Heart left ventricle (tissue), 16 donors: Measurements from ENCODE around the gene UPP2. TPM values are rescaled to one million over a fixed set of nuclear protein-coding genes. Genes with fewer than 3 reads are reported as not detected.

ENCODE experiments used
- ATAC-seq, 4 donors: fragments of 200-7000 bp; cut with Tn5 transposase; one replicate each; pipeline ENCODE4 v1.9.1; 2020 to 2022; ENCODE audit warnings: moderate library complexity in 4 of 4, mild to moderate bottlenecking in 3 of 4, moderate number of reproducible peaks in 1 of 4
- DNase-seq, 5 donors: peaks; one replicate each; pipeline ENCODE4 v3.0.0-alpha.2; 2020
- H3K27ac ChIP-seq, 12 donors: fragments of 200-600 bp; sonication (generic) in 4 of 12; one replicate each; pipeline versions ENCODE4 v1.5.0 to v1.8.0; 2016 to 2022; ENCODE audit warnings: mild to moderate bottlenecking in 2 of 12
- H3K27me3 ChIP-seq, 9 donors: fragments of 200-600 bp; sonication (generic) in 2 of 9; one replicate each; pipeline versions ENCODE4 v1.5.1 to v1.8.0; 2016 to 2022; ENCODE audit warnings: mild to moderate bottlenecking in 3 of 9
- H3K36me3 ChIP-seq, 9 donors: fragments of 200-600 bp; sonication (generic) in 2 of 9; one replicate each; pipeline versions ENCODE4 v1.5.0 to v1.8.0; 2018 to 2022; ENCODE audit warnings: mild to moderate bottlenecking in 2 of 9
- H3K4me1 ChIP-seq, 12 donors: fragments of 200-600 bp; sonication (generic) in 4 of 12; one replicate each; pipeline versions ENCODE4 v1.5.0 to v1.8.0; 2016 to 2022; ENCODE audit warnings: mild to moderate bottlenecking in 3 of 12
- H3K4me3 ChIP-seq, 12 donors: fragments of 200-600 bp; sonication (generic) in 4 of 12; one replicate each; pipeline versions ENCODE4 v1.5.0 to v1.8.0; 2017 to 2022; ENCODE audit warnings: mild to moderate bottlenecking in 9 of 12, moderate library complexity in 4 of 12
- H3K9me3 ChIP-seq, 12 donors: fragments of 200-600 bp; sonication (generic) in 4 of 12; one replicate each; pipeline versions ENCODE4 v1.5.0 to v1.8.0; 2016 to 2022; ENCODE audit warnings: mild to moderate bottlenecking in 1 of 12
- POLR2A ChIP-seq, 2 donors: fragments of 450-650 bp; IDR thresholded peaks; one replicate each; pipeline ENCODE4 v1.6.1; 2017; ENCODE audit warnings: antibody characterized with exemption in 2 of 2, mild to moderate bottlenecking in 2 of 2, moderate library complexity in 2 of 2
- WGBS, 4 donors: extraction: QIAGEN DNeasy Blood & Tissue Kit in 2 of 4; methylation state at CpG; one replicate each; pipeline versions ENCODE4 v1.1.5 to v1.1.7; 2013 to 2018; 5-methylcytosine and 5-hydroxymethylcytosine counted together
- intact Hi-C, 10 donors: fragments of 100-400 bp; cut with DNase I; formaldehyde crosslinking; loops; one replicate each; pipeline versions ENCODE4 v1.11.1 to v1.14.2; 2022
- polyA plus RNA-seq, 2 donors: library from polyadenylated mRNA; stranded (reverse); fragments of 200-250 nt; gene quantifications; one replicate each; pipeline ENCODE4 v1.2.3, GENCODE V29; 2013
- total RNA-seq, 9 donors: library from RNA; depleted of rRNA in 2 of 9; stranded (reverse); fragments of >200 nt in 2 of 9; fragmentation: NEBNext Ultra II Directional in 3 of 9; extraction: Animal tissue kit (Norgen Biotek cat#: 25700) in 3 of 9; gene quantifications; one replicate each; pipeline versions ENCODE4 v1.1.0 to v1.2.4, GENCODE V29; 2016 to 2023
- TF ChIP-seq, protein P1 (sequence below), 12 donors: fragments of 200-600 bp; sonication (generic) in 4 of 12; IDR thresholded peaks; one replicate each; pipeline versions ENCODE4 v1.5.0 to v1.8.0; 2018 to 2022; ENCODE audit warnings: antibody characterized with exemption in 12 of 12, mild to moderate bottlenecking in 5 of 12
- donor health status: ischemic (EF 13 %, LVEDD 7.1; RV severe dilation, severe dysfunction).
- donor health status: healthy with polysubstance abuse.
- donor health status: DM: no; HTN: yes; CAD: no.
- donor health status: DM: no; HTN: no; CAD: no.
- donor health status: ischemic (EF 25% LVEDD 6.9; RV normal size, moderate dysfunction).
- donor health status: ischemic (EF 25% LVEDD 5.7; RV mildly dilated, moderate dysfunction).
- donor health status: healthy.
- donor health status: DM: yes; HTN: yes; CAD: no.
- donor health status: ischemic (EF 35%, LVEDD 5.7; RV mildly dilated, moderate dysfunction).
- donor health status: nonischemic (EF 11% LVEDD 7.7; RV severe dilation, severe dysfunction).
- donor health status: DM: yes; HTN: yes; CAD: no.
- donor health status: PGD.
- donor health status: ischemic (EF 29% LVEDD 5.4; RV normal size, mild dysfunction).
- donor health status: nonischemic (EF 23%, LVEDD 6.1; RV moderate dilation, normal function).

UPP2 gene
- total and polyA plus RNA-seq, 11 donors: not detected

- DNase-seq (no peak), ATAC-seq (no peak)
- 78 to 93% (median 82%) methylated on average over 4 of the region's 4 CpGs for WGBS, 4 donors
- intact Hi-C loops: no loop called here
- Histone ChIP-seq H3K27ac (no peak overlapping the region), H3K27me3 (no peaks in the 10 kb centered on the region), H3K4me1 (no peaks in the 10 kb centered on the region), H3K9me3 (peaks cover 0 to 3% (median 0%) of the 10 kb centered on the region in 12 donors), H3K4me3 (no peak overlapping the region), H3K36me3 (no peaks in the 10 kb centered on the region)
- TF ChIP-seq, protein P1, sequence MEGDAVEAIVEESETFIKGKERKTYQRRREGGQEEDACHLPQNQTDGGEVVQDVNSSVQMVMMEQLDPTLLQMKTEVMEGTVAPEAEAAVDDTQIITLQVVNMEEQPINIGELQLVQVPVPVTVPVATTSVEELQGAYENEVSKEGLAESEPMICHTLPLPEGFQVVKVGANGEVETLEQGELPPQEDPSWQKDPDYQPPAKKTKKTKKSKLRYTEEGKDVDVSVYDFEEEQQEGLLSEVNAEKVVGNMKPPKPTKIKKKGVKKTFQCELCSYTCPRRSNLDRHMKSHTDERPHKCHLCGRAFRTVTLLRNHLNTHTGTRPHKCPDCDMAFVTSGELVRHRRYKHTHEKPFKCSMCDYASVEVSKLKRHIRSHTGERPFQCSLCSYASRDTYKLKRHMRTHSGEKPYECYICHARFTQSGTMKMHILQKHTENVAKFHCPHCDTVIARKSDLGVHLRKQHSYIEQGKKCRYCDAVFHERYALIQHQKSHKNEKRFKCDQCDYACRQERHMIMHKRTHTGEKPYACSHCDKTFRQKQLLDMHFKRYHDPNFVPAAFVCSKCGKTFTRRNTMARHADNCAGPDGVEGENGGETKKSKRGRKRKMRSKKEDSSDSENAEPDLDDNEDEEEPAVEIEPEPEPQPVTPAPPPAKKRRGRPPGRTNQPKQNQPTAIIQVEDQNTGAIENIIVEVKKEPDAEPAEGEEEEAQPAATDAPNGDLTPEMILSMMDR (IDR thresholded peaks at IDR 0.05): no peak
- no peak for TF ChIP-seq POLR2A (IDR thresholded peaks at IDR 0.05)
Measured at GRCh38 chr2:158113741-158114295, 12.1 kb downstream of the UPP2 start.

GRCh38 chr2:158114516-158114915, 12.8 kb downstream of the UPP2 start:
- H3K36me3 ChIP-seq: no peaks in the 10 kb centered on the region
- intact Hi-C loops: no loop called here
- ATAC-seq (no peak), DNase-seq (no peak)
- no peaks in the 10 kb centered on the region for H3K27me3 ChIP-seq
- WGBS, 4 donors: 45 to 86% (median 65%) methylated on average over 2 of the region's 2 CpGs
- no peak overlapping the region for H3K27ac ChIP-seq
- H3K4me3 ChIP-seq: no peak overlapping the region
- TF ChIP-seq POLR2A (IDR thresholded peaks at IDR 0.05): no peak
- TF ChIP-seq, protein P1 (IDR thresholded peaks at IDR 0.05): no peak
- H3K4me1 ChIP-seq: no peaks in the 10 kb centered on the region
- H3K9me3 ChIP-seq: peaks cover 0 to 3% (median 0%) of the 10 kb centered on the region in 12 donors

DNA sequence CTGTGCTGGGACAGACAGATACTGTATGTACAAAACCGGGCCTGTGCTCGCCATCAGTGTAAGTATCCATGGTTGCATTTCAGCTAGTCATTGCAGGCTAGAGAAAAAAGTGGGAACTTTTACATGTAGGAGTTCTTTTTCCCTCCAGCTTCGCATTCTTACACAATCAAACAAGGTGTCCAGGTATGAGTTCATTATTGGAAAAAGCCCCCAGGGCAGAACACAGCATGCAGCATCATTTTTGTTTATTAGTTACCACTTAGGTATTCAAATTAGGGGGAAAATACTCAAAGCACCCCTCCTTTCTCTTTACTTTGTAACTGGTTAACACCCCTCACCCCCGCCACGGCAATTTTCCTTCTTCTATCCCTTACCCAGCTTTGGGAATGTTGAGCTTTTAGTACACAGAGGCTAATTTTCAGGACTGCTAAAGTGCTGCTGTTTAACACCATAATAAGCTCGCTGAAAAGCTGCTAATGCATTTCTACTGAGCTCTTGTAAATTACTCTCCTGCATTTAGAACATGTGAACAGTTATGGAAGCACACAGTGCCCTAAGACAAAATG, 13.6 kb downstream of the UPP2 start:
- peaks cover 0 to under 1% (median 0%) of the 10 kb centered on the region in 12 donors for H3K9me3 ChIP-seq

DNA sequence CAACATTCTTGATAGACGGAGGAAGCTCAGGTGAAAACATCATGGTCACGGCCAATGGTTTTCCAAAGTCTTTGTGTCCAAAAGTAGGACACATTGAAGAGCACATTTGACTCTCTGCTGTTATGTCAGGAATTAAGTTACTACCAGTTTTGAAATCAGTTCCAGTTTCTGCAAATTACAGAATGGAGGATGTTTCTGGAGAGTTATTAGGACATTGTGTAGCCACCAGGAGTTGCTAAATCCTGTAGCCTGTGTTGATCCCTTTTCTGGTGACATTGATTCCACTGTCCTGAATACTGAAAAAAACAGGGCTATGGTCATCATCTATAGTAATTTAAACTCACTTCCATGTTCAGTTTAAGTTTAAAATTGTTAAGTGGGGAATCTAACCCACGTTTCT, 15.3 kb downstream of the UPP2 start:
- TF ChIP-seq, protein P1 (IDR thresholded peaks at IDR 0.05): no peak
- TF ChIP-seq POLR2A (IDR thresholded peaks at IDR 0.05): no peak

More for the DNA sequence above, 13.6 kb downstream of the UPP2 start:
- intact Hi-C loops: no loop called here
- TF ChIP-seq, protein P1 (IDR thresholded peaks at IDR 0.05): no peak
- no peak for TF ChIP-seq POLR2A (IDR thresholded peaks at IDR 0.05)
- Histone ChIP-seq H3K27ac (no peak overlapping the region), H3K4me3 (no peak overlapping the region), H3K36me3 (no peaks in the 10 kb centered on the region), H3K4me1 (no peaks in the 10 kb centered on the region), H3K27me3 (no peaks in the 10 kb centered on the region)
- WGBS, 4 donors: 81 to 88% (median 83%) methylated on average over 6 of the region's 6 CpGs
- DNase-seq (no peak), ATAC-seq (no peak)

More for the DNA sequence above, 15.3 kb downstream of the UPP2 start:
- Histone ChIP-seq H3K9me3 (no peaks in the 10 kb centered on the region), H3K27me3 (no peaks in the 10 kb centered on the region), H3K27ac (no peak overlapping the region), H3K36me3 (no peaks in the 10 kb centered on the region), H3K4me3 (no peak overlapping the region), H3K4me1 (no peaks in the 10 kb centered on the region)
- DNase-seq (no peak), ATAC-seq (no peak)
- WGBS, 4 donors: 90 to 93% (median 90%) methylated on average over 3 of the region's 3 CpGs
- intact Hi-C loops: no loop called here
